ENCODE results near the gene PPP6R1. TPM values are rescaled to one million over a fixed set of nuclear protein-coding genes. Genes with fewer than 3 reads are reported as not detected.

The PPP6R1 gene
- total RNA-seq, 3 donors from 2014 or later = 60.0 to 72.9 (median 65.9) TPM

GRCh38 chr19:55193481-55193880 lies 65.3 kb downstream of the PPP6R1 start:
- H3K9me3 ChIP-seq = no peaks in the 10 kb centered on the region
- ATAC-seq (no peak), DNase-seq (no peak)
- no peaks in the 10 kb centered on the region for H3K36me3 ChIP-seq (ENCODE audit: low read depth)
- H3K4me1 ChIP-seq (ENCODE audit: low read depth) = no peaks in the 10 kb centered on the region
- no peak for TF ChIP-seq CTCF (IDR thresholded peaks at IDR 0.05)
- intact Hi-C loops (cut with DNase I, micrococcal nuclease) = no loop called here
- no peak overlapping the region for H3K4me3 ChIP-seq

- no peak for TF ChIP-seq CTCF (IDR thresholded peaks at IDR 0.05)
- Histone ChIP-seq H3K4me1 (ENCODE audit: low read depth) (no peaks in the 10 kb centered on the region), H3K9me3 (no peaks in the 10 kb centered on the region), H3K4me3 (no peak overlapping the region), H3K36me3 (ENCODE audit: low read depth) (no peaks in the 10 kb centered on the region)
- no peak for DNase-seq
- peak; percentile 36 for ATAC-seq
- intact Hi-C loops (cut with DNase I, micrococcal nuclease) = no loop called here
Measured at GRCh38 chr19:55189403-55189835, 69.4 kb downstream of the PPP6R1 start.

GRCh38 chr19:55188625-55189024 lies 70.2 kb downstream of the PPP6R1 start:
- DNase-seq = no peak
- Histone ChIP-seq H3K4me1 (ENCODE audit: low read depth) (no peaks in the 10 kb centered on the region), H3K36me3 (ENCODE audit: low read depth) (no peaks in the 10 kb centered on the region), H3K4me3 (no peak overlapping the region), H3K9me3 (no peaks in the 10 kb centered on the region)
- ATAC-seq = peak; percentile 16
- intact Hi-C loops (cut with DNase I, micrococcal nuclease) = no loop called here
- no peak for TF ChIP-seq CTCF (IDR thresholded peaks at IDR 0.05)

GRCh38 chr19:55186080-55186479 lies 72.7 kb downstream of the PPP6R1 start:
- no peak for ATAC-seq
- H3K4me1 ChIP-seq (ENCODE audit: low read depth) = no peaks in the 10 kb centered on the region
- no peak for TF ChIP-seq CTCF (IDR thresholded peaks at IDR 0.05)
- no peaks in the 10 kb centered on the region for H3K36me3 ChIP-seq (ENCODE audit: low read depth)
- no peak overlapping the region for H3K4me3 ChIP-seq
- intact Hi-C loops (cut with DNase I, micrococcal nuclease) = no loop called here
- no peaks in the 10 kb centered on the region for H3K9me3 ChIP-seq
- no peak for DNase-seq

- H3K4me3 ChIP-seq = no peak overlapping the region
- H3K4me1 ChIP-seq (ENCODE audit: low read depth) = peaks cover 13% of the 10 kb centered on the region
- DNase-seq = no peak
- H3K9me3 ChIP-seq = no peaks in the 10 kb centered on the region
- intact Hi-C loops (cut with DNase I, micrococcal nuclease) = no loop called here
- no peak for ATAC-seq
- H3K36me3 ChIP-seq (ENCODE audit: low read depth) = no peaks in the 10 kb centered on the region
- no peak for TF ChIP-seq CTCF (IDR thresholded peaks at IDR 0.05)
Measured at GRCh38 chr19:55181740-55182139, 77.1 kb downstream of the PPP6R1 start.

Small RNA genes lying within 50 kb of the gene (microRNA-seq; reads per million reads assigned to microRNA genes)
- 0.70 reads per million for gene MIR6802
- gene MIR6803 = 3.0 reads per million, percentile 14 among the genes with 10 or more reads in this experiment
- gene MIR6804 = not detected

Other genes starting within 250 kb of the PPP6R1 start
- 1 to 10 TPM in 1 of 3 donors, under 1 TPM in 2; 0.22 to 1.4 (median 0.32) TPM for gene GP6, start 220.8 kb downstream of the PPP6R1 start, total RNA-seq
- gene RDH13, start 195.9 kb downstream of the PPP6R1 start, total RNA-seq = 10 to 100 TPM; 46.1 to 59.5 (median 55.0) TPM
- 10 to 100 TPM; 20.7 to 79.6 (median 36.0) TPM for gene EPS8L1, start 183.1 kb downstream of the PPP6R1 start, total RNA-seq
- gene PPP1R12C, start 141.4 kb downstream of the PPP6R1 start, total RNA-seq = 100 to 1,000 TPM in 2 of 3 donors, 10 to 100 TPM in 1; 99.8 to 236 (median 112) TPM
- 1 to 10 TPM in 1 of 3 donors, under 1 TPM in 2; 0.63 to 1.1 (median 0.65) TPM for gene TNNT1, start 109.8 kb downstream of the PPP6R1 start, total RNA-seq
- gene TNNI3, start 101.3 kb downstream of the PPP6R1 start, total RNA-seq = 1 to 10 TPM in 1 of 3 donors, not detected in 2; 2.2 TPM
- gene DNAAF3, start 92.4 kb downstream of the PPP6R1 start, total RNA-seq = 1 to 10 TPM in 1 of 3 donors, under 1 TPM in 2; 0.54 to 1.0 (median 0.69) TPM
- 1 to 10 TPM; 1.0 to 2.9 (median 1.2) TPM for gene SYT5, start 78.7 kb downstream of the PPP6R1 start, total RNA-seq
- gene PTPRH, start 49.5 kb downstream of the PPP6R1 start, total RNA-seq = 100 to 1,000 TPM in 1 of 3 donors, 10 to 100 TPM in 2; 62.3 to 181 (median 94.8) TPM
- 1 to 10 TPM; 3.4 to 4.5 (median 3.7) TPM for gene TMEM86B, start 30.3 kb downstream of the PPP6R1 start, total RNA-seq
- gene HSPBP1, start 21.1 kb upstream of the PPP6R1 start, total RNA-seq = 10 to 100 TPM; 25.6 to 36.0 (median 29.5) TPM
- 10 to 100 TPM in 1 of 3 donors, 1 to 10 TPM in 2; 1.6 to 18.1 (median 1.9) TPM for gene BRSK1, start 25.0 kb upstream of the PPP6R1 start, total RNA-seq
- gene TMEM150B, start 66.3 kb upstream of the PPP6R1 start, total RNA-seq = 10 to 100 TPM; 31.6 to 62.1 (median 36.4) TPM
- 10 to 100 TPM; 14.7 to 19.3 (median 16.5) TPM for gene KMT5C, start 80.9 kb upstream of the PPP6R1 start, total RNA-seq
- gene COX6B2, start 95.7 kb upstream of the PPP6R1 start, total RNA-seq = 10 to 100 TPM; 16.6 to 30.0 (median 17.2) TPM
- gene GARIN5B, start 104.2 kb upstream of the PPP6R1 start, total RNA-seq = not detected
- gene IL11, start 111.4 kb upstream of the PPP6R1 start, total RNA-seq = under 1 TPM; 0.24 to 0.32 (median 0.29) TPM
- not detected for gene TMEM190, start 117.8 kb upstream of the PPP6R1 start, total RNA-seq
- 10 to 100 TPM; 31.4 to 84.2 (median 68.0) TPM for gene TMEM238, start 125.3 kb upstream of the PPP6R1 start, total RNA-seq
- gene RPL28, start 126.9 kb upstream of the PPP6R1 start, total RNA-seq = 1,000 to 10,000 TPM in 2 of 3 donors, 100 to 1,000 TPM in 1; 942 to 1,365 (median 1,241) TPM
- gene UBE2S, start 148.8 kb upstream of the PPP6R1 start, total RNA-seq = 10 to 100 TPM; 14.0 to 41.6 (median 23.0) TPM
- under 1 TPM in 1 of 3 donors, not detected in 2; 0.35 TPM for gene SHISA7, start 184.3 kb upstream of the PPP6R1 start, total RNA-seq
- 10 to 100 TPM; 65.8 to 88.4 (median 86.9) TPM for gene ISOC2, start 202.6 kb upstream of the PPP6R1 start, total RNA-seq
- gene C19orf85, start 205.7 kb upstream of the PPP6R1 start, total RNA-seq = not detected
- gene ZNF628, start 217.6 kb upstream of the PPP6R1 start, total RNA-seq = 10 to 100 TPM in 1 of 3 donors, 1 to 10 TPM in 2; 6.8 to 11.1 (median 7.9) TPM
- gene NAT14, start 226.2 kb upstream of the PPP6R1 start, total RNA-seq = 10 to 100 TPM in 1 of 3 donors, 1 to 10 TPM in 2; 3.9 to 21.7 (median 5.5) TPM
- gene SSC5D, start 229.4 kb upstream of the PPP6R1 start, total RNA-seq = 10 to 100 TPM in 1 of 3 donors, 1 to 10 TPM in 2; 2.6 to 35.0 (median 4.0) TPM

All from mucosa of descending colon (tissue), 3 donors.